HepG2 (cell line): ENCODE measurements around the gene SLC9A9. TPM values are rescaled to one million over a fixed set of nuclear protein-coding genes. Genes with fewer than 3 reads are reported as not detected.

Experiments
- ATAC-seq: fragments of 200-7000 bp; cut with Tn5 transposase; 3 replicates; pipeline ENCODE4 v1.9.1; 2020; ENCODE audit warnings: mild to moderate bottlenecking, moderate library complexity
- BruUV-seq: library from RNA; stranded (reverse); fragments of 400-500 nt; replicated peaks from 2 replicates; lab custom pipeline; 2021; lab: Mats Ljungman, UMichigan
- CTCF ChIA-PET: fragments of 300-600 bp; formaldehyde crosslinking; extraction: SDS; loops from one replicate; lab custom pipeline; 2021; ENCODE audit warnings: low total read pairs, inconsistent platforms, low intra/inter-chr PET ratio; lab: Yijun Ruan, JAX
- POLR2A ChIA-PET: fragments of 350-600 bp; sonication (Branson Sonifier 250); formaldehyde crosslinking; loops from one replicate; lab custom pipeline; 2020; ENCODE audit warnings: antibody characterized with exemption, inconsistent platforms; lab: Yijun Ruan, JAX
- DNase-seq: peaks from one replicate; pipeline ENCODE4 v3.0.0-alpha.2; 2015; ENCODE audit warnings: low spot score
- FAIRE-seq: peaks from 3 replicates; lab custom pipeline; 2011; peaks lifted over from hg19 to GRCh38; lab: Jason Lieb, UNC
- H2AFZ ChIP-seq: one replicate; pipeline ENCODE4 v1.6.1; 2011; ENCODE audit warnings: low read length, inconsistent platforms
- H3K27ac ChIP-seq: fragments of 300-600 bp; 3 replicates; pipeline ENCODE4 v1.8.0; 2011; ENCODE audit warnings: mixed run types, mild to moderate bottlenecking, mixed read lengths, low read length, inconsistent platforms; ENCODE audit not compliant: insufficient read depth; ENCODE audit errors: extremely low read length
- H3K27me3 ChIP-seq, 2 experiments: fragments of 200-600 bp in 1 of 2; 2 replicates in 1 of 2; 3 replicates in 1 of 2; pipeline versions ENCODE4 v1.6.0 to v1.8.0; 2011; ENCODE audit warnings: low read length in 2 of 2, mild to moderate bottlenecking in 2 of 2, moderate library complexity in 2 of 2, inconsistent platforms in 1 of 2; ENCODE audit not compliant: insufficient read depth in 2 of 2, control insufficient read depth in 1 of 2
- H3K36me3 ChIP-seq, 2 experiments: fragments of 200-600 bp in 1 of 2; replicated peaks in 1 of 2; 2 replicates in 1 of 2; 3 replicates in 1 of 2; pipeline versions ENCODE4 v1.5.1 to v1.8.0; 2011; ENCODE audit warnings: low read length in 2 of 2, inconsistent platforms in 1 of 2; ENCODE audit not compliant: insufficient read depth in 2 of 2, control insufficient read depth in 1 of 2
- H3K4me1 ChIP-seq: 2 replicates; pipeline ENCODE4 v1.5.1; 2012; ENCODE audit warnings: low read length, inconsistent platforms; ENCODE audit not compliant: insufficient read depth
- H3K4me2 ChIP-seq: 2 replicates; pipeline ENCODE4 v1.6.0; 2011; ENCODE audit warnings: low read depth, low read length, inconsistent platforms
- H3K4me3 ChIP-seq, 3 experiments: fragments of 200-600 bp in 1 of 3; sonication (generic), shearing (Covaris generic) in 1 of 3; replicated peaks in 1 of 3; 2 replicates each; pipeline ENCODE4 v1.5.1; 2011 to 2016; ENCODE audit warnings: low read length in 3 of 3, inconsistent platforms in 2 of 3, low read depth in 2 of 3, mild to moderate bottlenecking in 2 of 3, control low read depth in 1 of 3, mixed read lengths in 1 of 3; ENCODE audit not compliant: insufficient read depth in 1 of 3
- H3K79me2 ChIP-seq: one replicate; pipeline ENCODE4 v1.6.1; 2011; ENCODE audit warnings: low read length, inconsistent platforms; ENCODE audit not compliant: insufficient read depth
- H3K9ac ChIP-seq: 2 replicates; pipeline ENCODE4 v1.6.0; 2011; ENCODE audit warnings: mild to moderate bottlenecking, low read depth, low read length, inconsistent platforms; ENCODE audit not compliant: insufficient read depth
- H3K9me3 ChIP-seq: 2 replicates; pipeline ENCODE4 v1.5.1; 2012; ENCODE audit warnings: mild to moderate bottlenecking, low read length
- H4K20me1 ChIP-seq: 2 replicates; pipeline ENCODE4 v1.6.0; 2011; ENCODE audit warnings: inconsistent platforms, mild to moderate bottlenecking, low read length, moderate library complexity; ENCODE audit not compliant: insufficient read depth
- CENPT ChIP-seq: sonication (generic); formaldehyde crosslinking; IDR thresholded peaks from 2 replicates; pipeline ENCODE4 v1.8.0; 2022; ENCODE audit warnings: low read depth, mild to moderate bottlenecking, moderate library complexity, missing genetic modification reagents
- STAG1 ChIP-seq: sonication (generic); formaldehyde crosslinking; IDR thresholded peaks from 2 replicates; pipeline ENCODE4 v1.4.0; 2020; ENCODE audit warnings: missing genetic modification reagents
- TMF1 ChIP-seq: sonication (generic); formaldehyde crosslinking; IDR thresholded peaks from 2 replicates; pipeline ENCODE4 v1.8.1; 2022; ENCODE audit warnings: low read depth, missing genetic modification reagents
- U2AF2 ChIP-seq: fragments of 200-400 bp; formaldehyde crosslinking; IDR thresholded peaks from 2 replicates; pipeline ENCODE4 v1.6.1; 2017; ENCODE audit warnings: low read depth, mild to moderate bottlenecking, low read length
- ZFP82 ChIP-seq: sonication (generic); formaldehyde crosslinking; IDR thresholded peaks from 2 replicates; pipeline ENCODE4 v1.5.1; 2020; ENCODE audit warnings: mild to moderate bottlenecking, missing genetic modification reagents, borderline replicate concordance
- ZNF30 ChIP-seq: sonication (generic); formaldehyde crosslinking; IDR thresholded peaks from 2 replicates; pipeline ENCODE4 v1.5.0; 2020; ENCODE audit warnings: mild to moderate bottlenecking, missing genetic modification reagents
- WGBS: methylation state at CpG from one replicate; pipeline ENCODE4 v1.1.6; 2017; ENCODE audit warnings: low lambda C conversion rate; 5-methylcytosine and 5-hydroxymethylcytosine counted together
- in situ Hi-C: cut with HindIII; loops from 2 replicates; pipeline ENCODE4 v1.10.0; 2017; ENCODE audit warnings: low pct_unique_long_range_greater_than_20kb; ENCODE audit not compliant: extremely low pct_ligation_motif_present
- intact Hi-C: fragments of 100-400 bp; cut with micrococcal nuclease; formaldehyde crosslinking; loops from one replicate; pipeline ENCODE4 v1.10.0; 2022; ENCODE audit not compliant: unreplicated experiment
- polyA plus RNA-seq, 8 experiments: library from polyadenylated mRNA; depleted of rRNA in 3 of 8; stranded (reverse) in 7 of 8; unstranded in 1 of 8; fragments of >200 nt; fragmentation: Illumina TruSeq in 4 of 8; extraction: Trizol in 4 of 8; gene quantifications; 2 replicates each; pipeline versions ENCODE4 v1.2.1 to v1.2.3, GENCODE V29; 2011 to 2016; ENCODE audit warnings: low read depth in 4 of 8, missing spikeins in 1 of 8, mixed read lengths in 1 of 8; ENCODE audit not compliant: insufficient read depth in 1 of 8
- total RNA-seq, 5 experiments: library from RNA; depleted of rRNA; stranded (reverse); fragments of >200 nt; fragmentation: Illumina TruSeq; extraction: Trizol; gene quantifications; 2 replicates each; pipeline ENCODE4 v1.2.3, GENCODE V29; 2016; ENCODE audit warnings: low read depth in 1 of 5

Gene SLC9A9
- total and polyA plus RNA-seq, 2 of the 13 experiments (the other 11 are each of a cell fraction or from before 2014, with no cell fraction given): not detected

DNA sequence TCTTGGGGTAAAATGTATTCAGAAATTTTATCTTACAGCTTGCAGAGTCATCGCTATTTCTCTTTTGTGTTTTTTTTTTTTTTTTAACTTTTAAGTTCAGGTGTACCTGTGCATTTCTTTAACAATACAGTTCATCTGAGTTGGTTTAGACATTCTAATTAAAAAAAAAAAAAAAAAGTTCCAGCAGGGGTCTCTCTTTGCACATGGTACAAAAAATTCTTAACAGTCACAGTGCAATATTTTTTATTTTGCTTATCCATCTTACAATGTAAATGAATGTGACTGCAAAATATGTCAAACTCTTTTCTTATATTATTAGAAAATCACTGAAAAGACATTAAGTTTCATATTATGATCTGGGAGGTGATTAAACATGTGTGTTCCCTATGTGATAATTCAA is 47.5 kb upstream of the SLC9A9 start:
- Histone ChIP-seq H3K4me2 (no peak overlapping the region), H3K79me2 (no peaks in the 10 kb centered on the region), H3K4me1 (no peaks in the 10 kb centered on the region), H3K36me3 (no peaks in the 10 kb centered on the region), H3K27me3 (no peaks in the 10 kb centered on the region), H2AFZ (no peak overlapping the region), H3K9me3 (no peaks in the 10 kb centered on the region), H3K27ac (no peak overlapping the region), H3K9ac (no peak overlapping the region), H3K4me3 (no peak overlapping the region), H4K20me1 (no peaks in the 10 kb centered on the region)
- intact Hi-C loops (loop anchor here (1.0 to 2.0 kb wide), 2 partner anchors 55 to 875 kb away; no protein-coding TSS in a partner anchor), in situ Hi-C loops (loop anchor here (25.0 kb wide), 1 partner anchor 866 kb away; no protein-coding TSS in a partner anchor)
- TF ChIP-seq STAG1 (CRISPR knock-in tag): peak; percentile 38
- no peak for TF ChIP-seq CENPT (CRISPR knock-in tag)
- TF ChIP-seq ZFP82: no peak
- FAIRE-seq: no peak
- WGBS: 0% methylated on average over 1 of the region's 1 CpG
- CTCF ChIA-PET: interaction anchor here (1.5 kb wide), 1 partner anchor 875 kb away, joined by 9 read pairs; no protein-coding TSS in a partner anchor
- no peak for ATAC-seq
- BruUV-seq: no TSS peak
- POLR2A ChIA-PET: no interaction called here
- DNase-seq: no peak

DNA sequence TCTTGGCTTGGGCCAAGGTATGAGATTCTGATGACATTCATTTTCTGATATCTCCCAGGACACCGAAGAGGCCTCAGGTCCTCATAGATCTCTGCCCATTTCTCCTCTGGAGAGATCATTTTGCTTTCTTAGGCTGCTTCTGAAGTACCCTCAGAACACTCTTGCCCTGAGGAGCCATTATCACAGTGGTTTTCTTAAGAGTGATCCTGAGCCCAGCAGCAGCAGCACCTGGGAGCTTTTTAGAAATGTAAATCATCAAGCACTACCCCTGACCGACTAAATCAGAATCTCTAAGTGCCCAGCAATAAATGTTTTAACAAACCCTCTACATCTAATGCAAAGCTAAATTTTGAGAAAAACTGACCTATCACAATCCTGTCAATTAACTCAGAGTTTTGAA is 40.6 kb upstream of the SLC9A9 start:
- H3K27ac ChIP-seq: no peak overlapping the region
- no peak overlapping the region for H3K4me3 ChIP-seq
- in situ Hi-C loops (loop anchor here (25.0 kb wide), 1 partner anchor 873 kb away; no protein-coding TSS in a partner anchor), intact Hi-C loops (no loop called here)
- no peaks in the 10 kb centered on the region for H4K20me1 ChIP-seq
- H3K27me3 ChIP-seq: no peaks in the 10 kb centered on the region
- FAIRE-seq (no peak), DNase-seq (no peak), ATAC-seq (no peak)
- H2AFZ ChIP-seq: no peak overlapping the region
- no peaks in the 10 kb centered on the region for H3K79me2 ChIP-seq
- BruUV-seq: no TSS peak
- 0% methylated on average over 2 of the region's 2 CpGs for WGBS
- no peaks in the 10 kb centered on the region for H3K36me3 ChIP-seq
- TF ChIP-seq ZNF30 (CRISPR knock-in tag): no peak
- no peak for TF ChIP-seq U2AF2
- TF ChIP-seq TMF1 (CRISPR knock-in tag): no peak
- ChIA-PET POLR2A (no interaction called here), CTCF (no interaction called here)
- H3K4me2 ChIP-seq: no peak overlapping the region
- no peaks in the 10 kb centered on the region for H3K9me3 ChIP-seq
- H3K9ac ChIP-seq: no peak overlapping the region
- no peaks in the 10 kb centered on the region for H3K4me1 ChIP-seq
